Measurements from ENCODE around the gene RAB4A. TPM values are rescaled to one million over a fixed set of nuclear protein-coding genes. Genes with fewer than 3 reads are reported as not detected.

RAB4A gene
- total RNA-seq, 1 donor from 2014 or later = 47.1 TPM

GRCh38 chr1:229342656-229343569 lies 72.0 kb downstream of the RAB4A start, which contains the start of gene CCSAP:
CCSAP (minus strand) TSS chr1:229343047; CDS start chr1:229342465, 582 bp downstream.
- ATAC-seq (peak; percentile 78), DNase-seq (peak; percentile 85)
- Histone ChIP-seq H3K27ac (peak within 1 kb of the TSS; percentile 93), H3K27me3 (no peaks in the 10 kb centered on the region), H3K36me3 (no peaks in the 10 kb centered on the region), H3K9me3 (no peaks in the 10 kb centered on the region), H3K4me1 (peaks cover 12% of the 10 kb centered on the region), H3K4me3 (peak within 1 kb of the TSS; percentile 86)
- no peak for TF ChIP-seq CTCF (IDR thresholded peaks at IDR 0.05)
- intact Hi-C loops (cut with DNase I) = no loop called here

GRCh38 chr1:229344139-229344538 lies 73.2 kb downstream of the RAB4A start:
- Histone ChIP-seq H3K27me3 (peaks cover 5% of the 10 kb centered on the region), H3K4me3 (peak overlapping the region; percentile 86), H3K4me1 (peaks cover 12% of the 10 kb centered on the region), H3K27ac (no peak overlapping the region), H3K36me3 (no peaks in the 10 kb centered on the region), H3K9me3 (no peaks in the 10 kb centered on the region)
- DNase-seq (no peak), ATAC-seq (no peak)
- intact Hi-C loops (cut with DNase I) = no loop called here
- TF ChIP-seq CTCF (IDR thresholded peaks at IDR 0.05) = no peak

- Histone ChIP-seq H3K9me3 (no peaks in the 10 kb centered on the region), H3K27ac (no peak overlapping the region), H3K4me1 (peaks cover 12% of the 10 kb centered on the region), H3K4me3 (no peak overlapping the region), H3K36me3 (no peaks in the 10 kb centered on the region), H3K27me3 (peaks cover 5% of the 10 kb centered on the region)
- DNase-seq (no peak), ATAC-seq (no peak)
- intact Hi-C loops (cut with DNase I) = no loop called here
- TF ChIP-seq CTCF (IDR thresholded peaks at IDR 0.05) = no peak
Measured at GRCh38 chr1:229344937-229345684, 74.2 kb downstream of the RAB4A start.

GRCh38 chr1:229347528-229347927 lies 76.6 kb downstream of the RAB4A start:
- no peak for TF ChIP-seq CTCF (IDR thresholded peaks at IDR 0.05)
- H3K36me3 ChIP-seq = no peaks in the 10 kb centered on the region
- no peaks in the 10 kb centered on the region for H3K9me3 ChIP-seq
- H3K4me3 ChIP-seq = no peak overlapping the region
- intact Hi-C loops (cut with DNase I) = no loop called here
- ATAC-seq (peak; percentile 72), DNase-seq (no peak)
- H3K27ac ChIP-seq = no peak overlapping the region
- peaks cover 5% of the 10 kb centered on the region for H3K27me3 ChIP-seq
- H3K4me1 ChIP-seq = peaks cover 4% of the 10 kb centered on the region

- H3K9me3 ChIP-seq = peaks cover 5% of the 10 kb centered on the region
- intact Hi-C loops (cut with DNase I) = no loop called here
- H3K27me3 ChIP-seq = peaks cover 5% of the 10 kb centered on the region
- no peak overlapping the region for H3K4me3 ChIP-seq
- TF ChIP-seq CTCF (IDR thresholded peaks at IDR 0.05) = no peak
- no peak overlapping the region for H3K27ac ChIP-seq
- H3K36me3 ChIP-seq = no peaks in the 10 kb centered on the region
- no peaks in the 10 kb centered on the region for H3K4me1 ChIP-seq
- no peak for DNase-seq
- no peak for ATAC-seq
Measured at GRCh38 chr1:229349463-229350385, 78.8 kb downstream of the RAB4A start.

Measured in upper lobe of right lung (tissue), 1 donor.